H54 (cell line): Measurements from ENCODE around the gene ASPDH.

Experiments
- DNase-seq: peaks from one replicate; pipeline ENCODE4 v3.0.0; 2011; ENCODE audit warnings: low spot score, mixed read lengths; ENCODE audit not compliant: insufficient read length
- FAIRE-seq: peaks from 3 replicates; lab custom pipeline; 2011; peaks lifted over from hg19 to GRCh38; lab: Jason Lieb, UNC
- POLR2A ChIP-seq: IDR thresholded peaks from 2 replicates; pipeline ENCODE4 v1.6.1; 2011; ENCODE audit warnings: low read depth, mild to moderate bottlenecking, low read length

Gene ASPDH

GRCh38 chr19:50490991-50491472 lies 22.7 kb downstream of the ASPDH start:
- DNase-seq (no peak), FAIRE-seq (no peak)
- TF ChIP-seq POLR2A = no peak

- DNase-seq = no peak
- TF ChIP-seq POLR2A = no peak
- FAIRE-seq = no peak
Measured at GRCh38 chr19:50490411-50490811, 23.3 kb downstream of the ASPDH start.

- DNase-seq (no peak), FAIRE-seq (no peak)
- no peak for TF ChIP-seq POLR2A
Measured at GRCh38 chr19:50489461-50490011, 24.2 kb downstream of the ASPDH start.

- FAIRE-seq = no peak
- DNase-seq = no peak
- TF ChIP-seq POLR2A = no peak
Measured at GRCh38 chr19:50488389-50489194, 25.1 kb downstream of the ASPDH start.

- peak; percentile 53 for DNase-seq
- TF ChIP-seq POLR2A = no peak
Measured at GRCh38 chr19:50486823-50487515, 26.7 kb downstream of the ASPDH start.

GRCh38 chr19:50485284-50485955 lies 28.3 kb downstream of the ASPDH start:
- FAIRE-seq = no peak
- no peak for TF ChIP-seq POLR2A
- no peak for DNase-seq

More at GRCh38 chr19:50486823-50487515, 26.7 kb downstream of the ASPDH start:
- FAIRE-seq = no peak

- TF ChIP-seq POLR2A = no peak
- DNase-seq = no peak
- no peak for FAIRE-seq
Measured at GRCh38 chr19:50482916-50483315, 30.8 kb downstream of the ASPDH start.

- no peak for DNase-seq
- no peak for FAIRE-seq
Measured at GRCh38 chr19:50482271-50482855, 31.4 kb downstream of the ASPDH start.

GRCh38 chr19:50481351-50482149 lies 32.2 kb downstream of the ASPDH start:
- FAIRE-seq (no peak), DNase-seq (no peak)
- no peak for TF ChIP-seq POLR2A

More at GRCh38 chr19:50482271-50482855, 31.4 kb downstream of the ASPDH start:
- TF ChIP-seq POLR2A = no peak

GRCh38 chr19:50480281-50481111 lies 33.2 kb downstream of the ASPDH start:
- no peak for FAIRE-seq
- no peak for TF ChIP-seq POLR2A
- DNase-seq = no peak

- no peak for TF ChIP-seq POLR2A
- FAIRE-seq (no peak), DNase-seq (no peak)
Measured at GRCh38 chr19:50479761-50480251, 33.9 kb downstream of the ASPDH start.
